Non-pigmented ciliary epithelial cell (primary cell): ENCODE data around the gene IL24.

ENCODE experiments used
- DNase-seq: peaks from one replicate; pipeline ENCODE4 v3.0.0-alpha.2; 2010; ENCODE audit warnings: low read depth

IL24 gene

DNA sequence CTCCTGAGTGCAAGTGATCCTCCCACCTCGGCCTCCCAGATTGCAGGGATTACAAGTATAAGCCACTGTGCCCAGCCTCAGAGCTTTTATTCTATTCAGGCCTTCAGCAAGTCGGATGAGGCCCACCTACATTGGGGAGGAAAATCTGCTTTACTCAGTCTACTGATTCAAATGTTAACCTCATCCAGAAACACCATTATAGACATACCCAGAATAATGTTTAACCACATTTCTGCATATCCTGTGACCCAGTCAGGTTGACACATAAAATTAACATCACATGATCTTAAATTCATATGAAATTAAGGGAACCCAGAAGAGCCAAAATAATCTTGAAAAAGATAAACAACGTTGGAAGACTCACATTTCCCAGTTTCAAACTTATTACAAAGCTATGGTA lies 16.9 kb upstream of the IL24 start:
- no peak for DNase-seq

DNA sequence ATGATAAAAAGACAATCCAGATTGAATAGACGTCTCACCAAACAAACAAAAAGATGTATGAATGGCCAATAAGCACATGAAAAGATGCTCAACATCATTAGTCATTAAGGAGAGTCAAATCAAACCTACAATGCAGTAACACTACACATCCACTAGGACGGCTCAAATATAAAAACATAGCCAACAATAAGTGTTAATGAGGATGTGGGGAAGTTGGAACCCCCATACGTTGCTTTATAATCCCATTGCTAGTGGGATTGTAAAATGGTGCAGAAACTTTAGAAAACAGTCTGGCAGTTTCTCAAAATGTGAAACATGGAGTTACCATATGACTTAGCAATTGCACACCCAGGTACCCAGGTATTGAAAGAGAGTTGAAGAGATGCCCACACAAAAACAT lies 14.7 kb upstream of the IL24 start:
- DNase-seq = no peak

- no peak for DNase-seq
Measured at GRCh38 chr1:206883160-206883559, 14.1 kb upstream of the IL24 start.

GRCh38 chr1:206883876-206884275 lies 13.4 kb upstream of the IL24 start:
- DNase-seq = no peak

GRCh38 chr1:206885341-206886060 lies 11.7 kb upstream of the IL24 start:
- DNase-seq = no peak

DNA sequence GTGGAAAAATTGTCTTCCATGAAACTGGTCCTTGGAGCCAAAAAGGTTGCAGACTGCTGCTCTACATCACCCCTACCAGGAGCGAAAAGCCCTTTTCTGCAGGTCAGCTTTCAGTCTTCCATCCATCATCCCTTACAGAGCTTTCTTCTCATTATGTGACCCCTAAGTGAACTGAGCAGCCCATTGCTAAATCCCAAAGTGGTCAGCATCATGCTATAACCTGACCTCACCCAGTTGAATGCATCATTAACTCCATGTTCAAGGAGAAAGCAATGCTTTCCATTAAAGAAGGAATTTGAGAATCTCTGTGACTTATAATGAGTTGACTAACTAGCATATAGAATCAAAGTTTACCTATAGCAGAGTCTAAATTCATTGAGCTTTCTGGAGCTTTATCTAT lies 10.4 kb upstream of the IL24 start:
- DNase-seq = no peak

GRCh38 chr1:206887701-206888100 lies 9.5 kb upstream of the IL24 start:
- DNase-seq = no peak

DNA sequence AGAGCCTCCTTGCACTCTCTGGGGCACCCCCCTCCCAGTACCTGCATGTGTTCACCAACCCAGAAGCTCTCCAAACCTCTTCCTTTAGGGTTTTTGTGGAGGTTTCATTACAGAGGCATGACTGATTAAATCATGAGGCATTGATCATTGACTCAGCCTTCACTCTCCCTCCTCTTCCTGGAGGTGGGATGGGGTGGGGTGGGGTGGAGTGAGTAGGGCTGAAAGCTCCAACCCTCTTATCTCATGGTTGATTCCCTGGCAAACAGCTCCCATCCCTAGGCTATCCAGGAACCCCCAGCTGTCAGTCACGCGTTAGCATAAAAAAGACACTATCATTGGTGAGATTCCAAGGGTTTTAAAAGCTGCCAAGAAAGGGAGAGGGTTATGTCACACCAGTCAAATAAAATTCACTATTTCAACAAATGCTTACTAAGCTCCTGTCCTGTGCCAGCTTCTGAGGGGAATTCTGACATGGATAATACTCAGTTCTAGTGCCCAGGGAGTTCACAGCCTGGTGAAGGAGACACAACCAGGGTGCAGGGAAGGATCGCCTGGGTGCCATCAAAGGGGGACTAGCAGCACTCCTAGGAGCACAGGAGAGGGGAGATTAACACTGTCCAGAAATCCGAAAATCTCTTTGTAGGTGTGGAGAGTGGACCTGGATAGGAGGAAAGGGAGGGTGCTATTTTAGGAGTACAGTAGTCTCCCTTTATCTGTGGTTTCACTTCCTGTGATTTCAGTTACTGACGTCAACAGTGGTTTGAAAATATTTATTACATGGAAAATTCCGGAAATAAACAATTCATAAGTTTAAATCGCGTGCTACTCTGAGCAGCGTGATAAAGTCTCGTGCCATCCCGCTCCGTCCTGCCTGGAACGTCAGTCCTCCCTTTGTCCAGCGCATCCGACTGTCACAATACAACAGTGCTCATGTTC lies 6.8 kb upstream of the IL24 start:
- peak; percentile 40 for DNase-seq

- DNase-seq = no peak
Measured at GRCh38 chr1:206891412-206891811, 5.8 kb upstream of the IL24 start.

- DNase-seq = no peak
Measured at GRCh38 chr1:206892351-206892984, 4.8 kb upstream of the IL24 start.

DNA sequence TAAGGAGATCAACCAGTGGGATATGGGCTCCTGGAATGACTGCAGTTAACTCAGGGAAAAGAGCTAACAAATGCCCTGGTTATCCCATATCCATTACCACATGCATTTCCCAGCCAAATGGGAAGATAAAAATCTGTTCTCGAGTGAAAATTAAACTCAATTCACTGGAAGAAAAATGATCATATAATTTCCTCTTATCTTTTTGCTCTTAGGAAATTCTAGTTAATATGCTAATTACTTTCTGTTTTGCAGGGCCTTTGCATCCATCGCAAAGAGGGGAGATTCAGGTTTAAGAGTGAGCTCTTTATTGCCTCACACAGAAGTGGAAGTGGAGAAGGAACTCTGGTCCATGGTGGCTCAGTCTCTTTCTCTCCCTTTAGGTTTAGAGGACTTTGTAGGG lies 3.9 kb upstream of the IL24 start:
- DNase-seq = no peak

DNA sequence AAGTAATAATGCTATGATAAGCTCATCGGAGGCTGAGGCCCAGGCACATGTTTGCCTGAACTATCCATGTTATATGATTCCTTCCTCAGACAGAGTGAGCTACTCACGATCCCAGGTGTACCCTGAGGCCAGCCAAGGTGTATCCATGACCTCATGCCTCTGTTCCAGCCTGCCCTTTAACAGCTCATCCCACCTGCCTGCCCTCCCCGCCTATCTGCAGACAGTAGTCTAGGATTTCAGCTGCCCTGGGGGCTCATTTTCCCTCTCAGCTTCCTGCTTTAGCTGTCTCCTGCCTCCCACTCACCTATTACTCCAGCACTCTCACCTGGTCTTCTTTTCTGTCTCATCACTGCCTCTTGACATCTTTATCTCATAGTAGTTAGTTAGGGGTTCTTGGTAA lies 1.9 kb upstream of the IL24 start:
- DNase-seq = no peak

- DNase-seq = no peak
Measured at GRCh38 chr1:206895837-206896242, 1.4 kb upstream of the IL24 start.

DNA sequence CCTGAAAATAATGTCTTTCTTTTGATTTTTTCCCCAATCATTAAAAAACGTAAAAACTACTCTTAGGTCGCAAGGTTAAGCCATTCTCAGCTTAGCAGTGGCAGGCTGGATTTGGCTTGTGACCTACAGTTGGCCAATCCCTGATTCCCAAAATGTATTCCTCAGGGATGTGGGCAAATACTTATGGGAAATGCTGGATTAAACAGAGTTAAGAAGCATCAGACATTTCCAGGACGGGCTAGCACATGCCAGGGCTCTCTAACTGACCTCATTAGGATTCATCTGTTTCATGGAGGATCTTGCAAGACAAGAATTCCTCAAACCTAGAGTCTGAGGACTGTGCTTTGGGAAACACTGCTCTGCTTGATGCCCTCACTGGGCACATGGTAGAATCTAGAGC lies 982 bp upstream of the IL24 start:
- DNase-seq = no peak

DNA sequence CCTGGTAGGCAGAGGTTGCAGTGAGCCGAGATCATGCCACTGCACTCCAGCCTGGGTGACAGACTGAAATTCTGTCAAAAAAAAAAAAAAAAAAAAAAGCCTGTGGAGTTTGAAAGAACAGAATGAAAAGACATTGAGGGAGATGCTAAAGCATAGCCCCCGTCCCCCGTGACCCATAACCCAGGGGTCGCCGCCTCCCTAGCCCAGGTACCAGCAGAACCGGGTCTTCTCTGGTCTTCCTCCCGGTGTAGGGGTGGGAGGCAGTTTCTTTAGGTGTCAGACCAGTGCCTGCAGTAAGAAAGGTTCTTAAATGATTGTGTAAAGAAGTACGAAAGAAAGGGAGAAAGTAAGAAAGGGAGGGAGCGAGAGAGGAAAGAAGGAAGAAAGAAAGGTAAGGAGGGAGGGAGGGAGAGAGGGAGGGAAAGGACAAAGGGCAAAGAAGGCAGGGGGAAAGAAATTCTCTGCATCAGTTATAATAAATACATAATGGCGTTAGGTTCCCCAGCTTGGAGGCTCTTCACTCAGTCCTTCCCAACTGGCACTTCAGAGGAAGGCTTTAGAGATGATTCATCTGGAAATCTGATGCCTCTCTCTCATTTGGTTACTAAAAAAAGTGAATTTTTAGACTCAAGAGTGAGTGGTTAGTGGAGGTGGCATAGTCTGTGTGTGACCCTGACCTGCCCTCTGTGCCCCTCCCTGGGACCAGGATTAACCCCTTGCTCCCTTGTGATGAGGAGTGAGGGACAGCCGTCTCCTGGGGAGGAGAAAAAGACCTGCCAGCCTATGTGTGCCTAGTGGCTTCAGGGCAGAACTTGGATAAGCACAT lies 1.1 kb downstream of the IL24 start:
- no peak for DNase-seq

GRCh38 chr1:206898915-206899431 lies 1.7 kb downstream of the IL24 start:
- no peak for DNase-seq

- DNase-seq = no peak
Measured at GRCh38 chr1:206899717-206900116, 2.5 kb downstream of the IL24 start.

DNA sequence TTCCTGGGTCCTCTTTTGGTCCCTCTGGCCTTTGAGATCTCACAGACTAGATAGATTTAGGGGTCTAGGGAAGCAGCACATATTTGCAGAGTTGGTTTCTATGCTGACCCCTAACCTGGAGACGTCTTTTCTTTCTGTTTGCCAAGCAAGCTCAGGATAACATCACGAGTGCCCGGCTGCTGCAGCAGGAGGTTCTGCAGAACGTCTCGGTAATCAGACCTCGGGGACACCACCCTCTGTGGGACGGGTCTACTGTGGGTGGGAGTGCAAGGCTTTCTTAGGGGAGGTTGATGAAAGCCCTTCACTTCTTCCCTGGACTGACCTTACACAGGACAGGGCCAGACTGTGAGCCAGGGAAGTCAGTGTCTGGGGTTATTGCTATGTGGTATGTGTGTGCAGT lies 2.9 kb downstream of the IL24 start:
- DNase-seq = no peak

- DNase-seq = no peak
Measured at GRCh38 chr1:206901944-206902343, 4.7 kb downstream of the IL24 start.

DNA sequence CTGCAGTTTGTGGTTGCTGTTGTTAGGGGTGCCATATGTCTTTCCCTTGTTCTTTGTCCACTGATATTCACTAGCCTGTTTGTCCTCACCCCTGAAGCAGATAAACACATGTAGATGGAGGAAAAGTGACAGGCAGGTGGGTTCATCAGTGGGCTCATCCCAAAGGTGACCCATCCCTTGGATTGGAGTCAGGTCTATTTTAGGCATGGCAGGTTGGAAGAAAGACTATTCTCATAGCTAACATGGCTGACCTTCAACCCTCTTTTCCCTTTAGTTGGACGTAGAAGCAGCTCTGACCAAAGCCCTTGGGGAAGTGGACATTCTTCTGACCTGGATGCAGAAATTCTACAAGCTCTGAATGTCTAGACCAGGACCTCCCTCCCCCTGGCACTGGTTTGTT lies 5.5 kb downstream of the IL24 start:
- no peak for DNase-seq

GRCh38 chr1:206903687-206904086 lies 6.4 kb downstream of the IL24 start:
- DNase-seq = no peak
